Thyroid gland (tissue), 4 donors: Measurements from ENCODE around the gene FLT1.
A peak's percentile ranks its signal among the peaks of the same experiment; 100 is the strongest.

Experiments
- POLR2A ChIP-seq, 2 donors: fragments of 450-650 bp; IDR thresholded peaks; one replicate each; pipeline ENCODE4 v1.6.1; 2017; ENCODE audit warnings: antibody characterized with exemption in 2 of 2, mild to moderate bottlenecking in 2 of 2, moderate library complexity in 1 of 2
- TF ChIP-seq, protein P1 (sequence below), 6 experiments: fragments of 200-600 bp in 3 of 6; fragments of 450-650 bp in 3 of 6; sonication (generic) in 3 of 6; IDR thresholded peaks; one replicate each; pipeline ENCODE4 v1.5.1; 2016 to 2019; ENCODE audit warnings: antibody characterized with exemption in 6 of 6, mild to moderate bottlenecking in 2 of 6, inconsistent platforms in 1 of 6, moderate library complexity in 1 of 6

DNA sequence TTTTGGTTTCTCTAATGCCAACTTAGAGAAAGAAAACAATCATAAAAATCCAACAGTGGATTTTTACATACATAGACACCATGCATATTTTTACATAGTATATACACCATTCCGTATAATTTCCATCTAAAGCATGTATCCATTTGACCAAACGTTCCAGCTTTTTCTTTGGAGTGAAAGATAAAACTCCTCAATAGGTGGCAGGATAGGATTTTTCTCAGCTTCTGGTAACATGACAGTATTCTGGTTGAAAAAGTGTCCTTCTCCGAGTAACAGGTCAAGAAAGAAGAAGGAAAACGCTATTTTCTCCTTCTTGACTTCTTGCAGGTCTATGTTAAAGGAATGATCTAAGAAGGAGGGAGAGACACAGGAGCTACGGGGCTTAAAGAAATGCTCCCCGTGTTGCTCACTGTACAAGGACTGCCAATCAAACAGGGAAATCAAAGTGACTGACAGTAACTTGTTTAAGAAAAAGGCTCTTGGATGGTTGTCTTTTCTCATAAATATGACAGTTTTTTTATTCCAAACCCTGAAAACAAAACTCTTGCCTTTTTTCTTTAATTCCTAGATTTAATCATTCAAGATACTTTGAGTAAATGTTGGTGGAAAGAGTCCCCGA lies 11.5 kb downstream of the FLT1 start:
- TF ChIP-seq, protein P1, sequence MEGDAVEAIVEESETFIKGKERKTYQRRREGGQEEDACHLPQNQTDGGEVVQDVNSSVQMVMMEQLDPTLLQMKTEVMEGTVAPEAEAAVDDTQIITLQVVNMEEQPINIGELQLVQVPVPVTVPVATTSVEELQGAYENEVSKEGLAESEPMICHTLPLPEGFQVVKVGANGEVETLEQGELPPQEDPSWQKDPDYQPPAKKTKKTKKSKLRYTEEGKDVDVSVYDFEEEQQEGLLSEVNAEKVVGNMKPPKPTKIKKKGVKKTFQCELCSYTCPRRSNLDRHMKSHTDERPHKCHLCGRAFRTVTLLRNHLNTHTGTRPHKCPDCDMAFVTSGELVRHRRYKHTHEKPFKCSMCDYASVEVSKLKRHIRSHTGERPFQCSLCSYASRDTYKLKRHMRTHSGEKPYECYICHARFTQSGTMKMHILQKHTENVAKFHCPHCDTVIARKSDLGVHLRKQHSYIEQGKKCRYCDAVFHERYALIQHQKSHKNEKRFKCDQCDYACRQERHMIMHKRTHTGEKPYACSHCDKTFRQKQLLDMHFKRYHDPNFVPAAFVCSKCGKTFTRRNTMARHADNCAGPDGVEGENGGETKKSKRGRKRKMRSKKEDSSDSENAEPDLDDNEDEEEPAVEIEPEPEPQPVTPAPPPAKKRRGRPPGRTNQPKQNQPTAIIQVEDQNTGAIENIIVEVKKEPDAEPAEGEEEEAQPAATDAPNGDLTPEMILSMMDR (IDR thresholded peaks at IDR 0.05) = peak in 2 of 6 experiments; percentile 23 to 26
- TF ChIP-seq POLR2A (IDR thresholded peaks at IDR 0.05) = no peak
